HCT116 (cell line): ENCODE data around the gene PHPT1. TPM values are rescaled to one million over a fixed set of nuclear protein-coding genes. Genes with fewer than 3 reads are reported as not detected.

Source experiments
- ATAC-seq: fragments of 200-7000 bp; cut with Tn5 transposase; 2 replicates; pipeline ENCODE4 v1.9.1; 2020; ENCODE audit warnings: mild to moderate bottlenecking, moderate library complexity
- BruUV-seq: library from RNA; stranded (reverse); fragments of 400-500 nt; replicated peaks from 2 replicates; lab custom pipeline; 2021; lab: Mats Ljungman, UMichigan
- CTCF ChIA-PET: fragments of 300-600 bp; sonication (Branson Sonifier 250); formaldehyde crosslinking; loops from one replicate; lab custom pipeline; 2021; ENCODE audit warnings: antibody characterized with exemption; lab: Charles Lee
- POLR2A ChIA-PET: fragments of 300-600, 350-600 bp; sonication (Branson Sonifier 250); formaldehyde crosslinking; loops from one replicate; lab custom pipeline; 2021; ENCODE audit warnings: antibody characterized with exemption; lab: Charles Lee
- RAD21 ChIA-PET, 2 experiments: fragments of 300-600 bp; sonication (Branson Sonifier 250); formaldehyde crosslinking; loops; one replicate each; lab custom pipeline; 2023; ENCODE audit warnings: low total read pairs in 2 of 2; ENCODE audit not compliant: uncharacterized antibody in 2 of 2, unreplicated experiment in 2 of 2, low non-redundant PET in 1 of 2; lab: Charles Lee
- DNase-seq: peaks from one replicate; pipeline ENCODE4 v3.0.0-alpha.2; 2010; ENCODE audit warnings: low read depth, low spot score
- H2AFZ ChIP-seq: fragments of 200-600 bp; shearing (Covaris generic), sonication (generic); 2 replicates; pipeline ENCODE4 v1.6.1; 2017; ENCODE audit warnings: low read depth, mixed run types, mixed read lengths, antibody characterized with exemption, low read length; ENCODE audit not compliant: poor library complexity, severe bottlenecking
- H3K27ac ChIP-seq: 2 replicates; pipeline ENCODE4 v1.5.1; 2012; ENCODE audit warnings: low read depth, low read length
- H3K27me3 ChIP-seq: fragments of 200-600 bp; sonication (generic); 2 replicates; pipeline ENCODE4 v1.6.1; 2016; ENCODE audit warnings: mixed run types, low read length, mixed read lengths; ENCODE audit not compliant: insufficient read depth
- H3K36me3 ChIP-seq, 2 experiments: fragments of 200-500 bp in 1 of 2; fragments of 200-600 bp in 1 of 2; sonication (Bioruptor generic) in 1 of 2; sonication (generic) in 1 of 2; 2 replicates each; pipeline versions ENCODE4 v1.5.1 to v1.6.1; 2014 to 2016; ENCODE audit warnings: low read length in 2 of 2, inconsistent platforms in 1 of 2, mixed read lengths in 1 of 2, mixed run types in 1 of 2; ENCODE audit not compliant: insufficient read depth in 2 of 2, control insufficient read depth in 1 of 2
- H3K4me1 ChIP-seq, 2 experiments: fragments of 200-600 bp in 1 of 2; sonication (generic) in 1 of 2; 2 replicates each; pipeline versions ENCODE4 v1.5.1 to v1.6.1; 2012 to 2017; ENCODE audit warnings: low read length in 2 of 2, inconsistent platforms in 1 of 2, mild to moderate bottlenecking in 1 of 2, mixed read lengths in 1 of 2, mixed run types in 1 of 2, moderate library complexity in 1 of 2; ENCODE audit not compliant: insufficient read depth in 2 of 2, control insufficient read depth in 1 of 2
- H3K4me2 ChIP-seq: fragments of 200-600 bp; sonication (generic); 2 replicates; pipeline ENCODE4 v1.6.1; 2017; ENCODE audit warnings: mixed run types, low read length, mixed read lengths
- H3K4me3 ChIP-seq, 2 experiments: fragments of 200-600 bp in 1 of 2; sonication (generic) in 1 of 2; replicated peaks in 1 of 2; 2 replicates each; pipeline ENCODE4 v1.5.1; 2011 to 2016; ENCODE audit warnings: low read length in 2 of 2, control low read depth in 1 of 2, low read depth in 1 of 2, mild to moderate bottlenecking in 1 of 2, mixed read lengths in 1 of 2, mixed run types in 1 of 2
- H3K79me2 ChIP-seq: fragments of 200-600 bp; sonication (generic); 2 replicates; pipeline ENCODE4 v1.6.1; 2017; ENCODE audit warnings: mild to moderate bottlenecking, mixed run types, low read length, moderate library complexity, mixed read lengths; ENCODE audit not compliant: insufficient read depth
- H3K9ac ChIP-seq: fragments of 200-600 bp; sonication (generic); 2 replicates; pipeline ENCODE4 v1.6.1; 2016; ENCODE audit warnings: low read length, mixed read lengths
- H3K9me2 ChIP-seq: fragments of 200-600 bp; sonication (generic), shearing (Covaris generic); 2 replicates; pipeline ENCODE4 v1.6.1; 2017; ENCODE audit warnings: mixed run types, mild to moderate bottlenecking, moderate library complexity; ENCODE audit not compliant: insufficient read depth
- H3K9me3 ChIP-seq, 2 experiments: fragments of 200-500 bp in 1 of 2; fragments of 200-600 bp in 1 of 2; sonication (Bioruptor generic) in 1 of 2; sonication (generic) in 1 of 2; 2 replicates each; pipeline ENCODE4 v1.6.1; 2014 to 2017; ENCODE audit warnings: low read length in 2 of 2, mixed read lengths in 2 of 2, inconsistent platforms in 1 of 2, low read depth in 1 of 2, mild to moderate bottlenecking in 1 of 2, mixed run types in 1 of 2, moderate library complexity in 1 of 2; ENCODE audit not compliant: control insufficient read depth in 1 of 2, insufficient read depth in 1 of 2
- H4K20me1 ChIP-seq: fragments of 200-600 bp; sonication (generic), shearing (Covaris generic); 2 replicates; pipeline ENCODE4 v1.6.1; 2017; ENCODE audit warnings: mixed run types, mild to moderate bottlenecking, moderate library complexity; ENCODE audit not compliant: insufficient read depth
- CBX3 ChIP-seq: IDR thresholded peaks from 2 replicates; pipeline ENCODE4 v1.6.1; 2012; ENCODE audit warnings: low read depth
- EZH2phosphoT487 ChIP-seq: fragments of 200-600 bp; IDR thresholded peaks from 2 replicates; pipeline ENCODE4 v1.6.1; 2018; ENCODE audit warnings: antibody characterized with exemption, borderline replicate concordance
- FOSL1 ChIP-seq: IDR thresholded peaks from 2 replicates; pipeline ENCODE4 v1.6.1; 2012; ENCODE audit warnings: low read depth
- JUND ChIP-seq: IDR thresholded peaks from 2 replicates; pipeline ENCODE4 v1.6.1; 2012
- POLR2A ChIP-seq: IDR thresholded peaks from 2 replicates; pipeline ENCODE4 v1.7.0; 2011; ENCODE audit warnings: borderline replicate concordance; ENCODE audit not compliant: insufficient read depth, insufficient read length; ENCODE audit errors: extremely low read depth
- POLR2AphosphoS5 ChIP-seq: IDR thresholded peaks from 2 replicates; pipeline ENCODE4 v1.6.1; 2011; ENCODE audit warnings: mild to moderate bottlenecking, low read depth, low read length, moderate library complexity
- RAD21 ChIP-seq: IDR thresholded peaks from 2 replicates; pipeline ENCODE4 v1.6.1; 2012; ENCODE audit warnings: low read depth, mild to moderate bottlenecking
- SIN3A ChIP-seq: IDR thresholded peaks from 2 replicates; pipeline ENCODE4 v1.6.1; 2012; ENCODE audit warnings: low read depth
- SP1 ChIP-seq: IDR thresholded peaks from 2 replicates; pipeline ENCODE4 v1.6.1; 2012; ENCODE audit warnings: low read depth
- YY1 ChIP-seq: IDR thresholded peaks from 2 replicates; pipeline ENCODE4 v1.6.1; 2011; ENCODE audit warnings: low read length, low read depth, moderate library complexity, mild to moderate bottlenecking; ENCODE audit not compliant: insufficient replicate concordance; ENCODE audit errors: extremely low read depth
- ZNF274 ChIP-seq: fragments of 200-500 bp; sonication (Bioruptor generic); IDR thresholded peaks from 2 replicates; pipeline ENCODE4 v1.6.1; 2014; ENCODE audit warnings: mild to moderate bottlenecking, low read depth, low read length, inconsistent platforms
- intact Hi-C: fragments of 100-400 bp; cut with micrococcal nuclease; formaldehyde crosslinking; loops from 2 replicates; pipeline ENCODE4 v1.10.0; 2022
- total RNA-seq: library from RNA; stranded (reverse); gene quantifications from one replicate; pipeline ENCODE4 v1.2.1, GENCODE V29; 2021; ENCODE audit not compliant: unreplicated experiment
- TF ChIP-seq, protein P1 (sequence below): IDR thresholded peaks from 2 replicates; pipeline ENCODE4 v1.6.1; 2012
- TF ChIP-seq, protein P2 (sequence below): IDR thresholded peaks from 2 replicates; pipeline ENCODE4 v1.6.1; 2011; ENCODE audit warnings: mild to moderate bottlenecking, low read length, moderate library complexity; ENCODE audit not compliant: insufficient replicate concordance; ENCODE audit errors: extremely low read depth

Gene PHPT1
- total RNA-seq, 1 experiment from 2014 or later = 148 TPM

GRCh38 chr9:136850866-136851775, 1.9 kb downstream of the PHPT1 start:
- intact Hi-C loops = no loop called here
- no TSS peak for BruUV-seq
- no peaks in the 10 kb centered on the region for H3K9me2 ChIP-seq
- peak overlapping the region; percentile 88; the same call in 1 of the 2 replicates for H3K27ac ChIP-seq
- DNase-seq (no peak), ATAC-seq (no peak)
- H3K4me3 ChIP-seq = no peak overlapping the region
- RAD21 ChIA-PET = no interaction called here
- no peaks in the 10 kb centered on the region for H4K20me1 ChIP-seq
- peak; percentile 19 for TF ChIP-seq POLR2A
- TF ChIP-seq SIN3A = no peak
- TF ChIP-seq, all 23 proteins: peak for 1
- H3K36me3 ChIP-seq = peaks cover 0 to 14% of the 10 kb centered on the region in 2 experiments; a peak in 1 of 4 replicates
- H3K79me2 ChIP-seq = peaks cover 16% of the 10 kb centered on the region; the same call in 1 of the 2 replicates
- CTCF ChIA-PET = no interaction called here
- H2AFZ ChIP-seq = no peak overlapping the region
- no peaks in the 10 kb centered on the region for H3K9me3 ChIP-seq
- H3K4me1 ChIP-seq = peaks cover 4 to 17% of the 10 kb centered on the region in 2 experiments; a peak in 2 of 4 replicates
- no peak overlapping the region for H3K9ac ChIP-seq
- H3K4me2 ChIP-seq = no peak overlapping the region
- no peaks in the 10 kb centered on the region for H3K27me3 ChIP-seq
- POLR2A ChIA-PET = no interaction called here

- Histone ChIP-seq H4K20me1 (no peaks in the 10 kb centered on the region), H3K9ac (no peak within 1 kb of the TSS), H2AFZ (no peak within 1 kb of the TSS), H3K4me3 (no peak within 1 kb of the TSS), H3K36me3 (peaks cover 0 to 14% of the 10 kb centered on the region in 2 experiments; a peak in 1 of 4 replicates), H3K79me2 (peaks cover 16% of the 10 kb centered on the region; the same call in 1 of the 2 replicates), H3K4me2 (no peak within 1 kb of the TSS), H3K4me1 (peaks cover 4 to 15% of the 10 kb centered on the region in 2 experiments; a peak in 2 of 4 replicates), H3K9me2 (no peaks in the 10 kb centered on the region), H3K27ac (no peak within 1 kb of the TSS; the same call in 1 of the 2 replicates), H3K9me3 (no peaks in the 10 kb centered on the region), H3K27me3 (no peaks in the 10 kb centered on the region)
- ATAC-seq = no peak
- ChIA-PET CTCF (no interaction called here), POLR2A (no interaction called here), RAD21 (no interaction called here)
- no peak for TF ChIP-seq YY1
- TF ChIP-seq RAD21 = no peak
- TF ChIP-seq POLR2A = no peak
- TF ChIP-seq POLR2AphosphoS5 = no peak; the same call in 1 of the 2 replicates
- TF ChIP-seq EZH2phosphoT487 = no peak
- no peak for TF ChIP-seq JUND
- no peak for TF ChIP-seq SP1
- TF ChIP-seq, protein P1, sequence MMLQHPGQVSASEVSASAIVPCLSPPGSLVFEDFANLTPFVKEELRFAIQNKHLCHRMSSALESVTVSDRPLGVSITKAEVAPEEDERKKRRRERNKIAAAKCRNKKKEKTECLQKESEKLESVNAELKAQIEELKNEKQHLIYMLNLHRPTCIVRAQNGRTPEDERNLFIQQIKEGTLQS = no peak
- TF ChIP-seq FOSL1 = no peak
- TF ChIP-seq ZNF274 = no peak
- no peak for TF ChIP-seq CBX3
- TF ChIP-seq, protein P2, sequence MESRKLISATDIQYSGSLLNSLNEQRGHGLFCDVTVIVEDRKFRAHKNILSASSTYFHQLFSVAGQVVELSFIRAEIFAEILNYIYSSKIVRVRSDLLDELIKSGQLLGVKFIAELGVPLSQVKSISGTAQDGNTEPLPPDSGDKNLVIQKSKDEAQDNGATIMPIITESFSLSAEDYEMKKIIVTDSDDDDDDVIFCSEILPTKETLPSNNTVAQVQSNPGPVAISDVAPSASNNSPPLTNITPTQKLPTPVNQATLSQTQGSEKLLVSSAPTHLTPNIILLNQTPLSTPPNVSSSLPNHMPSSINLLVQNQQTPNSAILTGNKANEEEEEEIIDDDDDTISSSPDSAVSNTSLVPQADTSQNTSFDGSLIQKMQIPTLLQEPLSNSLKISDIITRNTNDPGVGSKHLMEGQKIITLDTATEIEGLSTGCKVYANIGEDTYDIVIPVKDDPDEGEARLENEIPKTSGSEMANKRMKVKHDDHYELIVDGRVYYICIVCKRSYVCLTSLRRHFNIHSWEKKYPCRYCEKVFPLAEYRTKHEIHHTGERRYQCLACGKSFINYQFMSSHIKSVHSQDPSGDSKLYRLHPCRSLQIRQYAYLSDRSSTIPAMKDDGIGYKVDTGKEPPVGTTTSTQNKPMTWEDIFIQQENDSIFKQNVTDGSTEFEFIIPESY = no peak
- no TSS peak for BruUV-seq
- no peak for DNase-seq
- intact Hi-C loops = no loop called here
These were observed 2.9 kb downstream of the PHPT1 start, which contains the start of gene MAMDC4 for GRCh38 chr9:136851941-136852663. Gene MAMDC4, plus strand, starts transcription at chr9:136852346. Its CDS starts 71 bp downstream, at chr9:136852417.
